CD8-positive, alpha-beta memory T cell (primary cell): ENCODE measurements around the gene SETD5. TPM values are rescaled to one million over a fixed set of nuclear protein-coding genes. Genes with fewer than 3 reads are reported as not detected.

ENCODE experiments used
- CTCF ChIA-PET: fragments of 350-600 bp; sonication (Branson Sonifier 250); formaldehyde crosslinking; loops from one replicate; lab custom pipeline; 2021; ENCODE audit warnings: antibody characterized with exemption; lab: Charles Lee
- POLR2A ChIA-PET: fragments of 350-600 bp; sonication (Branson Sonifier 250); formaldehyde crosslinking; loops from one replicate; lab custom pipeline; 2021; ENCODE audit warnings: antibody characterized with exemption; lab: Charles Lee
- DNase-seq, 5 donors: peaks; one replicate each; pipeline versions ENCODE4 v3.0.0 to v3.0.0-alpha.2; 2020 to 2022; ENCODE audit warnings: mixed read lengths in 1 of 5
- H3K27ac ChIP-seq: one replicate; pipeline ENCODE4 v1.7.0; 2013; ENCODE audit warnings: low read depth, mild to moderate bottlenecking, low read length, moderate library complexity
- H3K27me3 ChIP-seq: 2 replicates; pipeline ENCODE4 v1.7.0; 2013; ENCODE audit warnings: low read length, mild to moderate bottlenecking; ENCODE audit not compliant: insufficient read depth, poor library complexity, severe bottlenecking
- H3K36me3 ChIP-seq: 2 replicates; pipeline ENCODE4 v1.7.0; 2013; ENCODE audit warnings: mild to moderate bottlenecking, low read length, moderate library complexity; ENCODE audit not compliant: insufficient read depth
- H3K4me1 ChIP-seq: 2 replicates; pipeline ENCODE4 v1.7.0; 2013; ENCODE audit warnings: mild to moderate bottlenecking, low read length, moderate library complexity; ENCODE audit not compliant: insufficient read depth
- H3K4me3 ChIP-seq: 2 replicates; pipeline ENCODE4 v1.7.0; 2013; ENCODE audit warnings: mild to moderate bottlenecking, low read length
- H3K9me3 ChIP-seq: 2 replicates; pipeline ENCODE4 v1.7.0; 2013; ENCODE audit warnings: mild to moderate bottlenecking, low read length
- H3K27ac Mint-ChIP-seq, 8 donors: one replicate each; pipeline ENCODE4 v1.8.0; 2020 to 2021; ENCODE audit warnings: mixed read lengths in 8 of 8, mild to moderate bottlenecking in 6 of 8, inconsistent platforms in 3 of 8, moderate library complexity in 3 of 8
- H3K27me3 Mint-ChIP-seq, 2 donors: one replicate each; pipeline ENCODE4 v1.8.0; 2020 to 2021; ENCODE audit warnings: mixed read lengths in 2 of 2, mild to moderate bottlenecking in 1 of 2, moderate library complexity in 1 of 2
- H3K36me3 Mint-ChIP-seq, 3 donors: one replicate each; pipeline ENCODE4 v1.8.0; 2020 to 2021; ENCODE audit warnings: mixed read lengths in 3 of 3, inconsistent platforms in 1 of 3, mild to moderate bottlenecking in 1 of 3
- H3K4me1 Mint-ChIP-seq, 3 donors: one replicate each; pipeline ENCODE4 v1.8.0; 2020 to 2021; ENCODE audit warnings: mixed read lengths in 3 of 3, inconsistent platforms in 1 of 3, mild to moderate bottlenecking in 1 of 3
- H3K4me3 Mint-ChIP-seq, 7 donors: one replicate each; pipeline ENCODE4 v1.8.0; 2020 to 2021; ENCODE audit warnings: mixed read lengths in 7 of 7, mild to moderate bottlenecking in 6 of 7, moderate library complexity in 4 of 7, inconsistent platforms in 2 of 7
- H3K9me3 Mint-ChIP-seq, 5 donors: one replicate each; pipeline ENCODE4 v1.8.0; 2020 to 2022; ENCODE audit warnings: mixed read lengths in 5 of 5, mild to moderate bottlenecking in 3 of 5, moderate library complexity in 2 of 5, inconsistent platforms in 1 of 5
- polyA plus RNA-seq: library from polyadenylated mRNA; unstranded; fragments of 300-500 nt; fragmentation: Illumina TruSeq; gene quantifications from one replicate; pipeline ENCODE4 v1.2.3, GENCODE V29; 2021
- total RNA-seq, 2 experiments: library from RNA; stranded (reverse); gene quantifications; one replicate each; pipeline ENCODE4 v1.2.3, GENCODE V29; 2021

SETD5 gene
- total and polyA plus RNA-seq, 3 experiments from 2014 or later, result 40.0 to 97.2 (median 89.8) TPM

- peak in 2 of 5 donors; percentile 28 to 40 for DNase-seq
Observed at GRCh38 chr3:9422712-9423424, 25.5 kb downstream of the SETD5 start.

GRCh38 chr3:9428411-9428810 lies 31.0 kb downstream of the SETD5 start:
- ChIA-PET CTCF (interaction anchor here (0.6 kb wide), 1 partner anchor 31 kb away, joined by 3 read pairs; no protein-coding TSS in a partner anchor), POLR2A (interaction anchor here (0.6 kb wide), 1 partner anchor 33 kb away, joined by 4 read pairs; no protein-coding TSS in a partner anchor)
- no peak for DNase-seq
- no peak overlapping the region for H3K4me3 ChIP-seq
- Mint-ChIP-seq H3K36me3 (peaks cover 0 to 82% (median 24%) of the 10 kb centered on the region in 3 donors), H3K4me3 (no peak overlapping the region), H3K9me3 (no peaks in the 10 kb centered on the region), H3K4me1 (peaks cover 5 to 17% (median 14%) of the 10 kb centered on the region in 3 donors), H3K27ac (peak overlapping the region in 1 of 8 donors; percentile 58), H3K27me3 (no peaks in the 10 kb centered on the region)
- H3K27me3 ChIP-seq, result no peaks in the 10 kb centered on the region
- peaks cover 55% of the 10 kb centered on the region for H3K36me3 ChIP-seq
- H3K4me1 ChIP-seq, result no peaks in the 10 kb centered on the region
- H3K27ac ChIP-seq, result no peak overlapping the region
- no peaks in the 10 kb centered on the region for H3K9me3 ChIP-seq

More at GRCh38 chr3:9422712-9423424, 25.5 kb downstream of the SETD5 start:
- H3K9me3 Mint-ChIP-seq, result no peaks in the 10 kb centered on the region
- Histone ChIP-seq H3K4me3 (no peak overlapping the region), H3K27ac (peak overlapping the region; percentile 32), H3K9me3 (no peaks in the 10 kb centered on the region), H3K4me1 (peaks cover 15% of the 10 kb centered on the region), H3K27me3 (no peaks in the 10 kb centered on the region), H3K36me3 (peaks cover 17% of the 10 kb centered on the region)
- peak overlapping the region; percentile 53 to 94 (median 66) for H3K27ac Mint-ChIP-seq
- H3K4me3 Mint-ChIP-seq, result peak overlapping the region in 1 of 7 donors; percentile 0
- H3K27me3 Mint-ChIP-seq, result no peaks in the 10 kb centered on the region
- CTCF ChIA-PET, result interaction anchor here (1.6 kb wide), 1 partner anchor 69 kb away, joined by 4 read pairs; no protein-coding TSS in a partner anchor
- POLR2A ChIA-PET, result no interaction called here
- H3K36me3 Mint-ChIP-seq, result peaks cover 0 to 41% (median 8%) of the 10 kb centered on the region in 3 donors
- peaks cover 38 to 67% (median 61%) of the 10 kb centered on the region in 3 donors for H3K4me1 Mint-ChIP-seq

- no peaks in the 10 kb centered on the region for H3K9me3 ChIP-seq
- DNase-seq, result no peak
- no peaks in the 10 kb centered on the region for H3K27me3 ChIP-seq
- no peak overlapping the region for H3K27ac Mint-ChIP-seq
- H3K4me3 ChIP-seq, result no peak overlapping the region
- no peaks in the 10 kb centered on the region for H3K27me3 Mint-ChIP-seq
- ChIA-PET CTCF (no interaction called here), POLR2A (no interaction called here)
- H3K36me3 Mint-ChIP-seq, result peaks cover 7 to 87% (median 39%) of the 10 kb centered on the region in 3 donors
- H3K4me3 Mint-ChIP-seq, result no peak overlapping the region
- peaks cover 71% of the 10 kb centered on the region for H3K36me3 ChIP-seq
- H3K27ac ChIP-seq, result no peak overlapping the region
- no peaks in the 10 kb centered on the region for H3K4me1 ChIP-seq
- peaks cover 2 to 7% (median 4%) of the 10 kb centered on the region in 3 donors for H3K4me1 Mint-ChIP-seq
- H3K9me3 Mint-ChIP-seq, result no peaks in the 10 kb centered on the region
Observed at GRCh38 chr3:9430733-9431132, 33.3 kb downstream of the SETD5 start.

- Histone ChIP-seq H3K36me3 (peaks cover 68% of the 10 kb centered on the region), H3K9me3 (no peaks in the 10 kb centered on the region), H3K27me3 (no peaks in the 10 kb centered on the region), H3K27ac (no peak overlapping the region), H3K4me1 (no peaks in the 10 kb centered on the region), H3K4me3 (no peak overlapping the region)
- H3K36me3 Mint-ChIP-seq, result peaks cover 16 to 92% (median 38%) of the 10 kb centered on the region in 3 donors
- no peaks in the 10 kb centered on the region for H3K9me3 Mint-ChIP-seq
- no peak for DNase-seq
- peaks cover 2 to 16% (median 4%) of the 10 kb centered on the region in 3 donors for H3K4me1 Mint-ChIP-seq
- no peak overlapping the region for H3K4me3 Mint-ChIP-seq
- no peaks in the 10 kb centered on the region for H3K27me3 Mint-ChIP-seq
- ChIA-PET POLR2A (no interaction called here), CTCF (no interaction called here)
- peak overlapping the region in 1 of 8 donors; percentile 26 for H3K27ac Mint-ChIP-seq
Observed at GRCh38 chr3:9433627-9434521, 36.5 kb downstream of the SETD5 start.

- Histone ChIP-seq H3K27me3 (no peaks in the 10 kb centered on the region), H3K9me3 (no peaks in the 10 kb centered on the region), H3K27ac (no peak overlapping the region), H3K4me3 (no peak overlapping the region), H3K4me1 (no peaks in the 10 kb centered on the region), H3K36me3 (peaks cover 68% of the 10 kb centered on the region)
- no peaks in the 10 kb centered on the region for H3K9me3 Mint-ChIP-seq
- H3K4me3 Mint-ChIP-seq, result no peak overlapping the region
- H3K27me3 Mint-ChIP-seq, result no peaks in the 10 kb centered on the region
- H3K27ac Mint-ChIP-seq, result peak overlapping the region in 4 of 8 donors; percentile 8 to 63 (median 40)
- CTCF ChIA-PET, result interaction anchor here (1.4 kb wide), 1 partner anchor 82 kb away, joined by 3 read pairs; no protein-coding TSS in a partner anchor
- H3K4me1 Mint-ChIP-seq, result peaks cover 2 to 21% (median 7%) of the 10 kb centered on the region in 3 donors
- H3K36me3 Mint-ChIP-seq, result peaks cover 16 to 92% (median 33%) of the 10 kb centered on the region in 3 donors
- POLR2A ChIA-PET, result no interaction called here
- DNase-seq, result no peak
Observed at GRCh38 chr3:9435316-9435715, 37.9 kb downstream of the SETD5 start.

GRCh38 chr3:9439331-9439730 lies 41.9 kb downstream of the SETD5 start:
- H3K36me3 ChIP-seq, result peaks cover 82% of the 10 kb centered on the region
- Mint-ChIP-seq H3K27me3 (no peaks in the 10 kb centered on the region), H3K4me3 (no peak overlapping the region), H3K9me3 (no peaks in the 10 kb centered on the region), H3K36me3 (peaks cover 21 to 96% (median 31%) of the 10 kb centered on the region in 3 donors), H3K27ac (peak overlapping the region in 3 of 8 donors; percentile 24 to 56 (median 34)), H3K4me1 (peaks cover 4 to 21% (median 7%) of the 10 kb centered on the region in 3 donors)
- H3K27me3 ChIP-seq, result no peaks in the 10 kb centered on the region
- DNase-seq, result no peak
- no peak overlapping the region for H3K27ac ChIP-seq
- H3K4me1 ChIP-seq, result no peaks in the 10 kb centered on the region
- no peaks in the 10 kb centered on the region for H3K9me3 ChIP-seq
- no peak overlapping the region for H3K4me3 ChIP-seq
- ChIA-PET POLR2A (no interaction called here), CTCF (no interaction called here)

- H3K4me1 ChIP-seq, result no peaks in the 10 kb centered on the region
- H3K27me3 Mint-ChIP-seq, result no peaks in the 10 kb centered on the region
- peaks cover 2 to 12% (median 7%) of the 10 kb centered on the region in 3 donors for H3K4me1 Mint-ChIP-seq
- no peaks in the 10 kb centered on the region for H3K27me3 ChIP-seq
- no peaks in the 10 kb centered on the region for H3K9me3 ChIP-seq
- peaks cover 9 to 93% (median 21%) of the 10 kb centered on the region in 3 donors for H3K36me3 Mint-ChIP-seq
- no peak overlapping the region for H3K4me3 Mint-ChIP-seq
- no peaks in the 10 kb centered on the region for H3K9me3 Mint-ChIP-seq
- no peak for DNase-seq
- ChIA-PET POLR2A (no interaction called here), CTCF (interaction anchor here (1.2 kb wide), 1 partner anchor 39 kb away, joined by 3 read pairs; no protein-coding TSS in a partner anchor)
- no peak overlapping the region for H3K27ac ChIP-seq
- H3K27ac Mint-ChIP-seq, result peak overlapping the region in 3 of 8 donors; percentile 11 to 71 (median 40)
- H3K4me3 ChIP-seq, result no peak overlapping the region
- peaks cover 70% of the 10 kb centered on the region for H3K36me3 ChIP-seq
Observed at GRCh38 chr3:9441501-9442221, 44.2 kb downstream of the SETD5 start.
